NCI-H82 treated with DMSO at 0.1 percent for 48 hours (cell line): ENCODE results near the gene RNASE12.
"Not testable (repeated sequence)": the region's sequence is repeated elsewhere in the genome, so short reads cannot be mapped to it uniquely, and the experiment has no call there.

Source experiments
- DNase-seq: peaks from one replicate; lab custom pipeline; 2025; ENCODE audit not compliant: unreplicated experiment; lab: John Stamatoyannopoulos, UW

Gene RNASE12

GRCh38 chr14:20583142-20583541 lies 8.0 kb downstream of the RNASE12 start:
- DNase-seq = no peak

GRCh38 chr14:20580242-20580641 lies 10.9 kb downstream of the RNASE12 start:
- no peak for DNase-seq

GRCh38 chr14:20578784-20579502 lies 12.2 kb downstream of the RNASE12 start:
- DNase-seq = no peak

- no peak for DNase-seq
These were observed 12.9 kb downstream of the RNASE12 start for GRCh38 chr14:20578325-20578724.

GRCh38 chr14:20572382-20572990 lies 18.7 kb downstream of the RNASE12 start:
- not testable (repeated sequence) for DNase-seq

- not testable (repeated sequence) for DNase-seq
These were observed 20.5 kb downstream of the RNASE12 start for GRCh38 chr14:20570720-20571119.

- DNase-seq = not testable (repeated sequence)
These were observed 21.3 kb downstream of the RNASE12 start for GRCh38 chr14:20569865-20570264.

GRCh38 chr14:20569066-20569465 lies 22.1 kb downstream of the RNASE12 start:
- no peak for DNase-seq

- no peak for DNase-seq
These were observed 22.8 kb downstream of the RNASE12 start for GRCh38 chr14:20568393-20568792.

- not testable (repeated sequence) for DNase-seq
These were observed 24.0 kb downstream of the RNASE12 start for GRCh38 chr14:20567199-20567598.

- no peak for DNase-seq
These were observed 26.6 kb downstream of the RNASE12 start for GRCh38 chr14:20564501-20564997.

- no peak for DNase-seq
These were observed 27.2 kb downstream of the RNASE12 start for GRCh38 chr14:20563971-20564370.

GRCh38 chr14:20560961-20561360 lies 30.2 kb downstream of the RNASE12 start, which contains the start of gene RNASE9:
Gene RNASE9, minus strand, starts transcription at chr14:20561047.
- DNase-seq = no peak

GRCh38 chr14:20559461-20559904 lies 31.7 kb downstream of the RNASE12 start:
- DNase-seq = no peak

GRCh38 chr14:20557212-20557542 lies 34.0 kb downstream of the RNASE12 start:
- DNase-seq = no peak

- DNase-seq = no peak
These were observed 34.5 kb downstream of the RNASE12 start for GRCh38 chr14:20556500-20557211.

- no peak for DNase-seq
These were observed 35.3 kb downstream of the RNASE12 start for GRCh38 chr14:20555845-20556244.

- no peak for DNase-seq
These were observed 38.2 kb downstream of the RNASE12 start for GRCh38 chr14:20553024-20553423.

GRCh38 chr14:20551606-20552005 lies 39.6 kb downstream of the RNASE12 start:
- DNase-seq = no peak

GRCh38 chr14:20550926-20551325 lies 40.2 kb downstream of the RNASE12 start:
- DNase-seq = no peak

GRCh38 chr14:20548414-20549158 lies 42.6 kb downstream of the RNASE12 start:
- DNase-seq = no peak
